LNCAP (cell line): Measurements from ENCODE around the gene VPS13D.

Source experiments
- TF ChIP-seq, protein P1 (sequence below): fragments of 450-650 bp; IDR thresholded peaks from 2 replicates; pipeline ENCODE4 v1.5.1; 2017; ENCODE audit warnings: mild to moderate bottlenecking

The VPS13D gene

DNA sequence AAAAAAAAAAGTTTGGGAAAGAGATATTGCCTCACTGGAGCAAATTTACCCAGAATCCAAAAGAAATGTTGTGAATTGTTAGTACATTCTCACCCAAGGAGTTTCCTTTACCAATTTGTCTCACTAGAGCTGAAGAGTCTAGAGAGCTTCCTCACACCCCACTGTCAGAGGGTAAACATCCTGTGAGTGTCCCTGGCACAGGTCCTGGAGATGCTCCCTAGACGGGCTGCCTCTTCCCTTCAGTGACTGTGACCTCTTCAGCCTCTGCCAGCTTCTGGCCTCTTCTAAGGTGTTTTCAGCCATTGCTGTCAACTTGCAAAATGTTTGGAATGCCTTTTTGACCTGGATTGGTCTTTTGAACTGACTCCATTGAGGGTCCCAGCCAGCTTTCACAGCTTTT lies 228.7 kb downstream of the VPS13D start:
- TF ChIP-seq, protein P1, sequence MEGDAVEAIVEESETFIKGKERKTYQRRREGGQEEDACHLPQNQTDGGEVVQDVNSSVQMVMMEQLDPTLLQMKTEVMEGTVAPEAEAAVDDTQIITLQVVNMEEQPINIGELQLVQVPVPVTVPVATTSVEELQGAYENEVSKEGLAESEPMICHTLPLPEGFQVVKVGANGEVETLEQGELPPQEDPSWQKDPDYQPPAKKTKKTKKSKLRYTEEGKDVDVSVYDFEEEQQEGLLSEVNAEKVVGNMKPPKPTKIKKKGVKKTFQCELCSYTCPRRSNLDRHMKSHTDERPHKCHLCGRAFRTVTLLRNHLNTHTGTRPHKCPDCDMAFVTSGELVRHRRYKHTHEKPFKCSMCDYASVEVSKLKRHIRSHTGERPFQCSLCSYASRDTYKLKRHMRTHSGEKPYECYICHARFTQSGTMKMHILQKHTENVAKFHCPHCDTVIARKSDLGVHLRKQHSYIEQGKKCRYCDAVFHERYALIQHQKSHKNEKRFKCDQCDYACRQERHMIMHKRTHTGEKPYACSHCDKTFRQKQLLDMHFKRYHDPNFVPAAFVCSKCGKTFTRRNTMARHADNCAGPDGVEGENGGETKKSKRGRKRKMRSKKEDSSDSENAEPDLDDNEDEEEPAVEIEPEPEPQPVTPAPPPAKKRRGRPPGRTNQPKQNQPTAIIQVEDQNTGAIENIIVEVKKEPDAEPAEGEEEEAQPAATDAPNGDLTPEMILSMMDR = no peak

DNA sequence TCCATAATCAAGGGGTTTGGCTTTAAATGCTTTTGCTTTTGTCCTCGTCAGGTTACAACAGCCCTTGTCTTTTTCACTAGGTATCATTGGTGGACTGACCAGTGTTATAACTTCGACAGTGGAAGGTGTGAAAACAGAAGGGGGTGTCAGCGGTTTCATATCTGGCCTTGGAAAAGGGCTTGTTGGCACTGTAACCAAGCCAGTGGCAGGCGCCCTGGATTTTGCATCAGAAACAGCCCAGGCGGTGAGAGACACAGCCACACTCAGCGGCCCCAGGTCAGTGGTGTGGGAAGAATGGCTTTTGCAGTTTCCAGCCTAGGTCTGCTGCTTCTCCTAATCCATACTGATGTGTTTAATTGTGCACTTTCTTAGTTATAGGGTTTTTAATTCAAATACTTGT lies 230.3 kb downstream of the VPS13D start:
- TF ChIP-seq, protein P1 = no peak

DNA sequence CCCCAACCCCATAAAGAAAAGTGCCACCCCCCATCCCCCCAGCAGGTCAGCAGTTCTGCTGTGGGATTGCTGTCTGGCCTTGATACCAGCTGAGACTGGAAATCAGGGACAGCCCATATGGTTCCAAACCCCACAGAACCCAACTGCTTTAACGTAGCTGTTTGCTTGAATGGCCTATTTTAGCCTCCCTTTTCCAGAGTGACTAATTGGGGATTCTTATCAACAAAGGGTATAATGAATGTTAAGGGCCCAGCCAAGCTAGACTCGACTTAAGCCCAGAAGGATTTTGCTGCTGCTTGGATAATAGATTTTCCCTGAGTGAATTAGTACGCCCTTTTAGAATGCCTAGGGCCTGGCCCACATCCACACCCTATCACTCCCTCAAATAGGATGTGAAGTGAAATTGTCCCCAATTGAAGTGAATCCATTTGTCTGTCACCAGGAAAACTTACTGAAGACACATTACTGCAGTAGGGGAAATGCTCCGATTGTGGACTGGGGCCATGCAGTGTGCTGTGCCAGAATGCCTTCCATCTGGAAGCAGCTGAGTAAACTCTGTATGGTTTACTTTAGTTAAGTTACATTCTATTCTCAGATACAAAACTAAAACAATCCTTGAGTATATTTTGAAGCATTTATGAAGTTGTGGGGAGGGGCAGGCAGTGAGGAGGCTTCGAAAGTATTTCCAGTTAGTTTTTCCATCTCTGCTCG lies 231.2 kb downstream of the VPS13D start:
- TF ChIP-seq, protein P1 = no peak

DNA sequence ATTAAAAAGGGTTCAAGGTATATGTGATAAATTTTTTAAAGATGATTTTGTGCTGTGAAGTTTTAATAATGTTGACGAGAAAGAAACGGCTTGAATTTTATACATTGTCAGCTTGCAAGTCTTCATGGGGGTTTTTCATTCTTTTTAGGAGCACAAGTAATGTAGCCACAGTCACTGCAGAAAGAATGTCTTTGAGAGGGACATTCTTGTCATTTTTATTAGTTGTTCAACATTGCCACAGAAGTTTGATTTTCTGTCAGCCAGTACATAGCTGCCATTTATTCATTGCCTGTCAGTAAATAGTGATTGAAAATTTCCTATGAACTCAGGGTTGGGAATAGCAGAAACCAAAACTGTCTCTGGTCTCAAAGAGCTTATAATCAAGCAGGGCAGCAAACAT lies 231.9 kb downstream of the VPS13D start:
- TF ChIP-seq, protein P1 = no peak

DNA sequence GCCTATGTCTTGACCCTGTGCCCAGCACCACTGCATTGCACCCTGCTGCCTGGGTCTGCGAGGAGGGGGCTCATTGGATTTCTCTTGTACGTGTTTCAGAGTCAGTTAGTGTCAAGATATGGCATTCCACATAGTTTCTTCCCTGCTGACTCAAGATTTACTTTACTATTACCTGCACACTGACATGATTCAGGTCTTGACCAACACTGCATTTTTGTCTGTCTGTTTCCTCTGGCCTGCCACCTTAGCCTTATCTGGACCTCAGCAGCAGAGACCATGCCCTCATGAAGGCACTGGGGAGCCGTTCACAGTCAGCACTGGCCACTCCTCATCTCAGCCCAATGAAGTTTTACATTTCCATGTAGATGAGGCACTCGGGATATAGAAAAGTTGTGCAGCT lies 232.8 kb downstream of the VPS13D start:
- TF ChIP-seq, protein P1 = no peak

DNA sequence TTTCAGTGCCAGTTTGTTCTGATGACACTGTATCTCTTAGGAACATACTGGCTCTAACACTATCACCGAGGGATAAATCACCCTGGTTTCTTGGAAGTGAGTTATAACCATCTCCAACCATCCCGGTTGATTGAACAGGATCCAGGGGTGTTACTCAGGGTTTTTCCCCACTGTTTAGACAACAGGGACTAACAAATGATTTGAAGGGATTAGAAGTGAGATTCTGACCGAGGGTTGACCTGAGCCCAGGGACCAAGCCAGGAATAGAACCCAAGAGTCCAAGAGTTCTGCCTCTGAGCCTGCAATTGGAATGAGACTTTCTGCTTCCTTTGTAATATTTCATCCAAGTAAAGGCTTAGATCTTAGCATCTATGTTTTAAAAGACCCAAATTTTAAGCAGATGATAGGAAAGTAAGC lies 234.2 kb downstream of the VPS13D start:
- TF ChIP-seq, protein P1 = no peak

DNA sequence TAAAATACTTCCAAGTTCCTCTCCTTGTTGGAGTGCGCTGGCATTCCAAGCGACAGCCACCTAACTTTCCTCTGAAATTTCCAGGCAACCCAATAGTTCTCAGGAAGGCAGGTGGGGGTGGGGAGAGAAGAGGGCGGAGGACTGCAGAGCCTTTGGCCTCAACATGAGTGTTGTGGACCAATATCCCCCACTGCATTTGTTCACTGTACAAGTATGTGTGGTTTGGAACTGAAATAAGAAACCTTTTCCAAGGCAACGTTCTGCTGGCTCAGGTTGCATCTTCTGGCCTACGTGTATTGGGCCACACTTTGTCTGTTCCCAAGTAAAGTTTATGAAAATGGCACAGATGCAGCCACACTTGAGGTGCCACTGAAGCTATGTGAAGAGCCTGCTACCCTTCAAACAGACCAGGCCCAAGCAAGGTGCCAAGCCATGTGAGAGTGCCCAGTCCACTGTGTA lies 234.8 kb downstream of the VPS13D start:
- TF ChIP-seq, protein P1 = no peak

DNA sequence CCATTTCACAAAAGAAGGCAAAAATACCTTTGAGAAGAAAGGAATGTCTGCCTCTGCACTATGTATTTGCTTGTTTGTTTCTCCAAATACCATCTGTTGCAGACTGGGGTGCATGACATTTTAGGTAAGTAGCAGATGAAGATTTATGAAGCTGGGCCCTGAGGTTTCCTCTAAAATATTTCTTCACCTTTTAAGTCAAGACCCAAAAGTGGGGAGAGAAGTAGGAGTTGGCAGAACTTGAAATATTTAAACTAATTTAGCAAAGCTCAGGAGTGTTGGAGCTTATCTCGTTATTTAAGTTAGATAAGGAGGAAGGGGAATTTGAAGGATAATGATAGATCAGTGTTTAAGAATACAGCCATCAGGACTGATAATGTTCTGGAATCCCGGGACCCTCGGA lies 235.3 kb downstream of the VPS13D start:
- TF ChIP-seq, protein P1 = no peak
